Measurements from ENCODE around the gene ABCB10.
"Not testable (repeated sequence)": the region's sequence is repeated elsewhere in the genome, so short reads cannot be mapped to it uniquely, and the experiment has no call there.

ABCB10 gene

DNA sequence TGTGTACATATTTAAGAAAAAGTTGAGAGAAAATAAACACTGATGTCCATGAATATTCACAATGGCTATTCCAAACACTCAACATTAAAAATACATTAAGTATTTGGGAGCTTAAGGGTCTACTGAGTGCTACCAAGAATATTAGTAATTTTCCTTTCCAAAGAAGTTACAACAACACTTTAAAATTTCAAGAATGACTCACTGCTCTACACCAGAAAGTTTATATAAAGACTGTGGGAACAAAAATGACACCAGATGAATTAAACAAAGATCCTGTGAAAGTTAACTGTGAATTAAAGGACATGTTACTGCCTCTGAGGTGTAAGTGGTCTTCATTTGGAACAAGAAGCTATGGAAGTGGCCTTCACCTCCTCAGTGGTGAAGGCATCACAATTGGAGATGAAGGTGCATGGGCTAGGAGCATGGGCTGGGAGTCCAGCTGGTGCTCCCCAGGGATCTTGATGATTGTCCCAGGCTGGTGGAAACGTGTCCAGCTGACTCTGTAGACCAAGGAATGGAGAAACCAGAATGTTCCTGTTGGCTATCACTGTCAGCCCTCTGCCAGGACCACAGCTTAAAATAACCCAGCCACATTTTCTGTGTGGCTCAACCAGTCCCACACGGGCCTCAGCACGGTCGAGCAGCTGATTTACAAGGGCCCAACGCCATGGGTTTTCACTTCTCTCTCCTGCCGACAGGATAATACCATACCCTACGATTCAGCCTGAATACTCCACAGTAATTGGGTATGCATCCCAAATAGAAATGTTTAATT lies 38.6 kb upstream of the ABCB10 start:
- no peak overlapping the region for H3K27ac ChIP-seq (ENCODE audit: low read length)
- H3K9me3 ChIP-seq (ENCODE audit: insufficient read depth, low read length, severe bottlenecking) = no peaks in the 10 kb centered on the region
- H4K20me1 ChIP-seq (ENCODE audit: insufficient read depth, low read length) = no peaks in the 10 kb centered on the region
- no peak overlapping the region for H2AFZ ChIP-seq (ENCODE audit: low read depth, low read length)
- ATAC-seq (ENCODE audit: insufficient read depth, low read depth) = no peak
- no peak for DNase-seq
- H3K36me3 ChIP-seq (ENCODE audit: insufficient read depth, low read length) = peaks cover 74% of the 10 kb centered on the region
- no peak overlapping the region for H3K9ac ChIP-seq (ENCODE audit: low read depth, low read length)
- H3K4me3 ChIP-seq (ENCODE audit: low read depth in 1 of 2, low read length in 2 of 2) = no peak overlapping the region
- TF ChIP-seq EZH2 (IDR thresholded peaks at IDR 0.05; ENCODE audit: borderline replicate concordance, low read depth, low read length, severe bottlenecking) = no peak
- H3K79me2 ChIP-seq (ENCODE audit: insufficient read depth, low read length) = peaks cover 20% of the 10 kb centered on the region; the same call in 1 of the 2 replicates
- H3K4me2 ChIP-seq (ENCODE audit: insufficient read depth, low read length) = no peak overlapping the region
- no peaks in the 10 kb centered on the region for H3K4me1 ChIP-seq (ENCODE audit: insufficient read depth, low read length)
- no peaks in the 10 kb centered on the region for H3K27me3 ChIP-seq (ENCODE audit: insufficient read depth, low read length, poor library complexity)

DNA sequence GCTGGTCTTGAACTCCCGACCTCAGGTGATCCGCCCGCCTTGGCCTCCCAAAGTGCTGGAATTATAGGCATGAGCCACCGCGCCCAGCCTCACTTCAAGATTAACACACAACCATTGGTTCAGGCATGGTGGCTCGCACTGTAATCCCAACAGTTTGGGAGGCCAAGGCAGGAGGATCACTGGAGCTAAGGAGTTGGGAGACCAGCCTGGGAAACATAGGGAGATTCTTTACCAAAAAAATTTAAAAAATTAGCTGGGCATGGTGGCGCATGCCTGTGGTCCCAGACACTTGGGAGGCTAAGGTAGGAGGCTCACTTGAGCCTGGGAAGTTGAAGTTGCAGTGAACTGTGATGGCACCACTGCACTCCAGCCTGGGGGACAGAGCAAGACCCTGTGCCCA lies 37.4 kb upstream of the ABCB10 start:
- H3K27ac ChIP-seq (ENCODE audit: low read length) = not testable (repeated sequence)

DNA sequence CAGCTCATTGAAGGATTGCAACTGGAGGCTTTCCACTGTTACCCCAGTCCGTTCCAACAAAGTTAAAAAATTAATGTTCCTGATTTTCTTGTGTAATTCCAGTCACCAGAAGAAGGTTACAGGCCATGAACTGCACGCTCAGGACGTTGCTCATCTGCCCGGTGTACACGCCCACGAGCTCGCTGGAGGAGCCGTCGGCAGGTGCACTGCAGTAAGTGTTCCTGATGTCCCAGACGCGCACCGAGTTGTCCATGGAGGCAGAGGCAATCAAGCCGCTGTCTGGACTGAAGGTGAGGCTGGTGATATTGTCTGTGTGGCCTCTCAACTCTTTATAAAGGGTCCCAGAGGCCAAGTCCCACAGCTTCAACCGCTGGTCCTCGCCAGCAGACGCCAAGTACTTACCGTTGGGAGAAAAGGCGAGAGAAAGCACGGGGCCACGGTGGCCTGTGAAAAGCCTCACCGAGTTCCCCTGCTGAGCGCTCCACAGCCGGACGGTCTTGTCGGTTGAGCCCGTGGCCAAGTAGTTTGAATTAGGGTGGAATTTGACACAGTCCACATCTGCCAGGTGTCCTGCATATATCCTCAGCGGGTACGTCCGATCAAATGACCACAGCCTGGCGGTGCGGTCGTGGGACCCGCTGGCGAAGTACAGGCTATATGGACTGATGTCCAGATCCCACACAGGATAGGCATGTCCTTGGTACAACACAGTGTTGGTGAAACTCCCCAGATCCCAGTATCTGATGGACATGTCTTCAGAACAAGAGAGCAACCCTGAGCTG lies 35.9 kb upstream of the ABCB10 start:
- Histone ChIP-seq H3K4me3 (ENCODE audit: low read depth in 1 of 2, low read length in 2 of 2) (no peak overlapping the region), H3K79me2 (ENCODE audit: insufficient read depth, low read length) (peaks cover 12% of the 10 kb centered on the region; the same call in 1 of the 2 replicates), H3K9me3 (ENCODE audit: insufficient read depth, low read length, severe bottlenecking) (no peaks in the 10 kb centered on the region), H3K9ac (ENCODE audit: low read depth, low read length) (no peak overlapping the region), H3K4me2 (ENCODE audit: insufficient read depth, low read length) (no peak overlapping the region), H2AFZ (ENCODE audit: low read depth, low read length) (no peak overlapping the region), H3K27me3 (ENCODE audit: insufficient read depth, low read length, poor library complexity) (no peaks in the 10 kb centered on the region), H3K36me3 (ENCODE audit: insufficient read depth, low read length) (peaks cover 49% of the 10 kb centered on the region), H3K4me1 (ENCODE audit: insufficient read depth, low read length) (no peaks in the 10 kb centered on the region), H4K20me1 (ENCODE audit: insufficient read depth, low read length) (no peaks in the 10 kb centered on the region), H3K27ac (ENCODE audit: low read length) (no peak overlapping the region)
- TF ChIP-seq EZH2 (IDR thresholded peaks at IDR 0.05; ENCODE audit: borderline replicate concordance, low read depth, low read length, severe bottlenecking) = no peak
- TF ChIP-seq, protein P1, sequence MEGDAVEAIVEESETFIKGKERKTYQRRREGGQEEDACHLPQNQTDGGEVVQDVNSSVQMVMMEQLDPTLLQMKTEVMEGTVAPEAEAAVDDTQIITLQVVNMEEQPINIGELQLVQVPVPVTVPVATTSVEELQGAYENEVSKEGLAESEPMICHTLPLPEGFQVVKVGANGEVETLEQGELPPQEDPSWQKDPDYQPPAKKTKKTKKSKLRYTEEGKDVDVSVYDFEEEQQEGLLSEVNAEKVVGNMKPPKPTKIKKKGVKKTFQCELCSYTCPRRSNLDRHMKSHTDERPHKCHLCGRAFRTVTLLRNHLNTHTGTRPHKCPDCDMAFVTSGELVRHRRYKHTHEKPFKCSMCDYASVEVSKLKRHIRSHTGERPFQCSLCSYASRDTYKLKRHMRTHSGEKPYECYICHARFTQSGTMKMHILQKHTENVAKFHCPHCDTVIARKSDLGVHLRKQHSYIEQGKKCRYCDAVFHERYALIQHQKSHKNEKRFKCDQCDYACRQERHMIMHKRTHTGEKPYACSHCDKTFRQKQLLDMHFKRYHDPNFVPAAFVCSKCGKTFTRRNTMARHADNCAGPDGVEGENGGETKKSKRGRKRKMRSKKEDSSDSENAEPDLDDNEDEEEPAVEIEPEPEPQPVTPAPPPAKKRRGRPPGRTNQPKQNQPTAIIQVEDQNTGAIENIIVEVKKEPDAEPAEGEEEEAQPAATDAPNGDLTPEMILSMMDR (IDR thresholded peaks at IDR 0.05; ENCODE audit: borderline replicate concordance, extremely low read depth, low read length, poor library complexity, severe bottlenecking) = no peak
- ATAC-seq (ENCODE audit: insufficient read depth, low read depth) (no peak), DNase-seq (no peak)

More for the DNA sequence above, 37.4 kb upstream of the ABCB10 start:
- H3K9ac ChIP-seq (ENCODE audit: low read depth, low read length); H3K4me3 ChIP-seq (ENCODE audit: low read depth in 1 of 2, low read length in 2 of 2); H2AFZ ChIP-seq (ENCODE audit: low read depth, low read length); DNase-seq; H3K27me3 ChIP-seq (ENCODE audit: insufficient read depth, low read length, poor library complexity); H3K4me2 ChIP-seq (ENCODE audit: insufficient read depth, low read length); H3K9me3 ChIP-seq (ENCODE audit: insufficient read depth, low read length, severe bottlenecking); ATAC-seq (ENCODE audit: insufficient read depth, low read depth); H3K4me1 ChIP-seq (ENCODE audit: insufficient read depth, low read length); H4K20me1 ChIP-seq (ENCODE audit: insufficient read depth, low read length): not testable (repeated sequence)
- H3K36me3 ChIP-seq (ENCODE audit: insufficient read depth, low read length) = peaks cover 62% of the 10 kb centered on the region
- peaks cover 16% of the 10 kb centered on the region; the same call in 1 of the 2 replicates for H3K79me2 ChIP-seq (ENCODE audit: insufficient read depth, low read length)

DNA sequence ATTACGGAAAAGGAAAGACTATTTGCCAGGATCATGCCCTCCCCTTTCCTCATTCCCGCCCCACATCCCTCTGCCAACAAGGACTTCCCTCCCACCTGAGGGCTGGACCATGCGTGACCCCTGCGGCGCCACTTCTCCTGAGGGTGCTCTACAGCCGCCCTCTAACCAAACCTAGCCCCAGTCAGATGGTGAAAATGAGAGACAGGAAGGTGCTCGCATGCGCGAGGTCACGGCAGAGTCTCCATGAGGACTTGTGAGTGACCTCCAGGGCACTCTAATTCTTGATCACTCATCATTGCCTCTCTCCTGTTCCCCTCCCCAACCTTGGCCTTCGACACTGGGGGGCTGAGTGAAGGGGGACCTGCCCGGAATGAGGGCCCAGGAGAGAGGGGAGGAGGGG lies 35.3 kb upstream of the ABCB10 start:
- no peak for TF ChIP-seq EZH2 (IDR thresholded peaks at IDR 0.05; ENCODE audit: borderline replicate concordance, low read depth, low read length, severe bottlenecking)

More for the DNA sequence above, 35.3 kb upstream of the ABCB10 start:
- Histone ChIP-seq H3K79me2 (ENCODE audit: insufficient read depth, low read length) (peaks cover 7% of the 10 kb centered on the region; the same call in 1 of the 2 replicates), H3K9me3 (ENCODE audit: insufficient read depth, low read length, severe bottlenecking) (no peaks in the 10 kb centered on the region), H4K20me1 (ENCODE audit: insufficient read depth, low read length) (no peaks in the 10 kb centered on the region), H3K36me3 (ENCODE audit: insufficient read depth, low read length) (peaks cover 44% of the 10 kb centered on the region), H3K27me3 (ENCODE audit: insufficient read depth, low read length, poor library complexity) (no peaks in the 10 kb centered on the region), H3K9ac (ENCODE audit: low read depth, low read length) (no peak overlapping the region), H3K4me2 (ENCODE audit: insufficient read depth, low read length) (no peak overlapping the region), H2AFZ (ENCODE audit: low read depth, low read length) (no peak overlapping the region), H3K4me1 (ENCODE audit: insufficient read depth, low read length) (no peaks in the 10 kb centered on the region), H3K4me3 (ENCODE audit: low read depth in 1 of 2, low read length in 2 of 2) (no peak overlapping the region), H3K27ac (ENCODE audit: low read length) (no peak overlapping the region)
- no peak for DNase-seq
- ATAC-seq (ENCODE audit: insufficient read depth, low read depth) = no peak

Data from DND-41 (cell line).